ENCODE data around the gene CECR2. TPM values are rescaled to one million over a fixed set of nuclear protein-coding genes. Genes with fewer than 3 reads are reported as not detected.

CECR2 gene
- total and polyA plus RNA-seq, 2 experiments from 2014 or later = 4.6 to 32.3 TPM

DNA sequence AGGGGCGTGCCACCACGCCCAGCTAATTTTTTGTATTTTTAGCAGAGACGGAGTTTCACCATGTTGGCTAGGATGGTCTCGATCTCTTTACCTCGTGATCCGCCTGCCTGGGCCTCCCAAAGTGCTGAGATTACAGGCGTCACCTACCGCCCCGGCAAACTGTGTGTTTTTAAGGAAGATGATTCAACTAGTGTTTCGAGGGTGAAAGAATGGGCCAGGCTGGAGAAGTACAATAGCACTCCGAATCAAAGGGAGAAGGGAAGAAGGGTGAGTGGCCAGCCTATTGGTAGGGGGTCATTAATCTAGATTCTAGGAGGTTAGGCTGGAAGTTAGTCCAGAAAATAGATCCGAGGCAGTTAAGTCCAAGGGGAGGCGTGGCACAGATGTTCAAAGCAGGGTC, 2.9 kb upstream of the CECR2 start:
- Histone ChIP-seq H3K4me3 (no peak overlapping the region), H3K27ac (no peak overlapping the region)
- TF ChIP-seq, protein P1, sequence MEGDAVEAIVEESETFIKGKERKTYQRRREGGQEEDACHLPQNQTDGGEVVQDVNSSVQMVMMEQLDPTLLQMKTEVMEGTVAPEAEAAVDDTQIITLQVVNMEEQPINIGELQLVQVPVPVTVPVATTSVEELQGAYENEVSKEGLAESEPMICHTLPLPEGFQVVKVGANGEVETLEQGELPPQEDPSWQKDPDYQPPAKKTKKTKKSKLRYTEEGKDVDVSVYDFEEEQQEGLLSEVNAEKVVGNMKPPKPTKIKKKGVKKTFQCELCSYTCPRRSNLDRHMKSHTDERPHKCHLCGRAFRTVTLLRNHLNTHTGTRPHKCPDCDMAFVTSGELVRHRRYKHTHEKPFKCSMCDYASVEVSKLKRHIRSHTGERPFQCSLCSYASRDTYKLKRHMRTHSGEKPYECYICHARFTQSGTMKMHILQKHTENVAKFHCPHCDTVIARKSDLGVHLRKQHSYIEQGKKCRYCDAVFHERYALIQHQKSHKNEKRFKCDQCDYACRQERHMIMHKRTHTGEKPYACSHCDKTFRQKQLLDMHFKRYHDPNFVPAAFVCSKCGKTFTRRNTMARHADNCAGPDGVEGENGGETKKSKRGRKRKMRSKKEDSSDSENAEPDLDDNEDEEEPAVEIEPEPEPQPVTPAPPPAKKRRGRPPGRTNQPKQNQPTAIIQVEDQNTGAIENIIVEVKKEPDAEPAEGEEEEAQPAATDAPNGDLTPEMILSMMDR (IDR thresholded peaks at IDR 0.05; ENCODE audit: low read depth, low read length) = no peak

DNA sequence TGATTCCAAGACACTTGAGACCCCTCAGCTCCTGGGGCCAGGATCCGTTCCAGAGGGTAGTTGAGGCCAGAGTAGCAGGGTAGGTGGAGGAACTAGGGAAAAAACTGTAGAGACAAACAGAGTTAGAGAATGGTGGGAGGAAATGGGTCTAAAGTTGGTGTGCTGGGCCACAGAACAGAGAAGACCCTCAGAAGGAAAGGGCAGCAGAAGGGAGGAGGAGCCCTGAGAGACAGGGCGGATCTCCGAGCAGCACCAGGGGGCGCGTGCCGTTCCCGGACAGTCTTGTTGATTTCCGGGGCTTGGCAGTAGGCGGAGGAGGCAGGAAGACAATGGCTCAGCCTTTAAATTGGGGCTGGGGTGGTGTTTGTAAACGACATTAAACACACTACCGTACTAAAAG, 2.4 kb upstream of the CECR2 start:
- no peak overlapping the region for H3K4me3 ChIP-seq
- H3K27ac ChIP-seq = no peak overlapping the region
- no peaks in the 10 kb centered on the region for H3K9me3 ChIP-seq (ENCODE audit: low read depth)
- DNase-seq (ENCODE audit: low read depth in 1 of 2, low spot score in 1 of 2) = peak; percentile 68 to 69
- H3K36me3 ChIP-seq = no peaks in the 10 kb centered on the region
- H3K4me1 ChIP-seq (ENCODE audit: low read depth) = peaks cover 15% of the 10 kb centered on the region
- TF ChIP-seq, protein P1 (IDR thresholded peaks at IDR 0.05; ENCODE audit: low read depth, low read length) = peak; percentile 65
- H3K27me3 ChIP-seq = no peaks in the 10 kb centered on the region

More for the DNA sequence above, 2.9 kb upstream of the CECR2 start:
- Histone ChIP-seq H3K36me3 (no peaks in the 10 kb centered on the region), H3K9me3 (ENCODE audit: low read depth) (no peaks in the 10 kb centered on the region), H3K4me1 (ENCODE audit: low read depth) (peaks cover 10% of the 10 kb centered on the region), H3K27me3 (no peaks in the 10 kb centered on the region)
- DNase-seq (ENCODE audit: low read depth in 1 of 2, low spot score in 1 of 2) = no peak

DNA sequence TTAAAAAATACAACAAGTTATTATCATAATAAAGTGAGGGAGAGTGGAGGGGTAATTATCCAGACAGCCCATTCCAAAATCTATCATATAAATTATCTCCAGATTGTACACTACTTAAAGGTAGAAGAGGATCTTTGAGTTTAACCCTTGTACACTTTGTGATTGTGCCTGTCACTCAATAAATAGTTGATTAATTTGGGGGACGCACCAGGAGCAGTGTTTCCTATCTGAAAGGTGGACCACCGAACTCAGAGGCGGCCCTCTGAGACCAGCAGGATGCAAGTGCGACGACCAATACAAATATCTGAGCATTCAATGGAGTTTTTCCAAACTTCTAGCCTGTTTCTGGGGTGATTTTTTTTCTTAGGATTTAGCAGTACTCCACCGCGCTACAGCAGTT, 1.1 kb upstream of the CECR2 start:
- Histone ChIP-seq H3K4me3 (peak overlapping the region; percentile 74), H3K36me3 (no peaks in the 10 kb centered on the region), H3K27ac (peak overlapping the region; percentile 100), H3K4me1 (ENCODE audit: low read depth) (peaks cover 28% of the 10 kb centered on the region), H3K9me3 (ENCODE audit: low read depth) (no peaks in the 10 kb centered on the region), H3K27me3 (no peaks in the 10 kb centered on the region)
- TF ChIP-seq, protein P1 (IDR thresholded peaks at IDR 0.05; ENCODE audit: low read depth, low read length) = no peak
- DNase-seq (ENCODE audit: low read depth in 1 of 2, low spot score in 1 of 2) = no peak

DNA sequence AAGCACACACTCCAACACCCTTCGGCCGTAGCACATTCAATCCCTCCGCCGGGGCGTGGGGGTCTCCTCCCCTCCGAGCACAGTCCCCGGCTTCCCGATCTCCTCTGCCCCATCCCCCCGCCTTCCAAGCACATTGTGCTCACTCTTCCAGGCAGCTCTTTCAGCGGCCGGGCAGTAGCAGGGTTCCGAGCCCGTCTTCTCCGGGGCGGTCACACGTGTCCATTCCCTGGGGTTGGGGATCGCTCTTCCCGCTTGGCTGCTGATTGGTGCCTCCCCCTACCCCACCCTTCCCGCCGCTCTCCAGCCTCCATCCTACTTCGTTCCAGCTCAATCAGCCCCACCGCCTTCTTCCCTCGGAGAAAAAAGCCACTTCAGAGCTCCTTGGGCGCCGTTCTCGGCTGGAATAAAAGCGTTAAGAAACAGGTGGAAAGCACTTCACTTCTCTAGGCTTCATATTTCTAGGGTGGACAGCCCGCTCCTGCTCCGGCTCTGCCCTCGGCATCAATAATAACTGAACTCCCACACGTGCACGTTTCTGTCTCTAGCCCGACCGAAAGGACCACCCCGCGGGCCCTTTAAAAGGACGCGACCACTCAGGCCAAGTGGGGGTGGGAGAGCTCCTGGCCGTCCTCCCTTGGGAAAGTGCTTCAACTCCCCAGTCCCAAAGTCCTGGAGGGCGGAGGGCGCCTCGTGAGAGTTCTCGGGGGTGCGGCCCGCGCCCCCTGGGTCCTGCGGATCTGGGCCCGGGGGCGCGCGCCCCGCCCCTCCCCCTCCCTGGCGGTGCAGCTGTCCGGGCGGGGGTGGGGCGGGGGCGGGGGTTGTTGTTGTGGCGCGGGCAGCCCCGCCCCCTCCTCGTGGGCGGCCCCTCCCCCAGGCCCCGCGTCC, 464 bp upstream of the CECR2 start:
- Histone ChIP-seq H3K27ac (peak overlapping the region; percentile 100), H3K4me3 (peak overlapping the region; percentile 74), H3K9me3 (ENCODE audit: low read depth) (no peaks in the 10 kb centered on the region), H3K4me1 (ENCODE audit: low read depth) (peaks cover 35% of the 10 kb centered on the region), H3K36me3 (no peaks in the 10 kb centered on the region), H3K27me3 (no peaks in the 10 kb centered on the region)
- peak; percentile 67 to 88 for DNase-seq (ENCODE audit: low read depth in 1 of 2, low spot score in 1 of 2)
- TF ChIP-seq, protein P1 (IDR thresholded peaks at IDR 0.05; ENCODE audit: low read depth, low read length) = no peak

DNA sequence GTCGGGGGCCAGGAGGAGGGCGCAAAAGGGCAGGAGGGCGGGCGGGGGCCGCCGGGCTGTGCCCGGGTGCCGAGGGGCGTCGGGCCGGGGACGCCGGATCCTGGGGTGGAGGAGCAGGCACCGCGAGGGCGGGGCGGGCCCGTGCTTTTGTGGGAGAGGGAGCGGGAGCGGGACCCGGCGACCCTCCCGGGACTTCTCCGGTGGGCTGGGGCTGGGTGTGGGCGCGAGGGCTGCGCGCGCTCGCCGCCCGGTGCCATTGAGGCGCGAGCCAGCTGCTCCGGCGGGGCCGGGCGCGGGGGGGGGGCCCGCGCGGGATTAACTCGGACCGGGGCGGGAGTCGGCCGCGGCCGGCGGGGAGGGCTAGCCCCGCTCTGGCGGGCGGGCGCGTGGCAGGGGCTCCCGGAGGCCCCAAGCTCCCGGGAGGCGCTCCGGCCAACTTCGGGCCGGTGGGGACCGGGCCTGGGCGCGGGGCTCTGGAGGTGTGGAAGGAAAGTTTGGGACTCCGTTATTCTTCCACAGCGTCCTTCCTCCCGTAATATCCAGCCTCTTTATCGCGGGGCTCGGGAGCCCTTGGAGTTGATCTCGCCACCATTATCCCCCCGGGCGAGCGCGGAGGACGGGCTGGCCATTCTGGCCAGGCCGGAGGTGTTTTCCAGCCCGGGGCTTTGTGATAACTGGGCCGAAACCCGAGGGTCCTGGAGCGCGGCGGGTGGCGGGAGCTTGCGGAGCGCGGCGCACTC, 936 bp downstream of the CECR2 start:
- Histone ChIP-seq H3K4me3 (peak overlapping the region; percentile 74), H3K4me1 (ENCODE audit: low read depth) (peaks cover 45% of the 10 kb centered on the region), H3K27ac (peak overlapping the region; percentile 87), H3K9me3 (ENCODE audit: low read depth) (no peaks in the 10 kb centered on the region), H3K27me3 (no peaks in the 10 kb centered on the region), H3K36me3 (no peaks in the 10 kb centered on the region)
- DNase-seq (ENCODE audit: low read depth in 1 of 2, low spot score in 1 of 2) = peak; percentile 20 to 58
- TF ChIP-seq, protein P1 (IDR thresholded peaks at IDR 0.05; ENCODE audit: low read depth, low read length) = no peak

Measured in cardiac muscle cell (in vitro differentiated cells and primary cell).